K562 (cell line): Measurements from ENCODE around the gene MRPL2. TPM values are rescaled to one million over a fixed set of nuclear protein-coding genes. Genes with fewer than 3 reads are reported as not detected.

Source experiments
- ATF7 ChIP-seq: fragments of 450-650 bp; IDR thresholded peaks from 2 replicates; pipeline ENCODE4 v1.7.1; 2014; ENCODE audit warnings: mild to moderate bottlenecking, moderate library complexity
- CBFA2T2 ChIP-seq: fragments of 450-650 bp; conservative IDR thresholded peaks from 2 replicates; pipeline ENCODE4 v1.6.1; 2017; ENCODE audit warnings: mild to moderate bottlenecking
- DACH1 ChIP-seq: fragments of 450-650 bp; IDR thresholded peaks from 2 replicates; pipeline ENCODE4 v1.6.1; 2018; ENCODE audit not compliant: partially characterized antibody
- EWSR1 ChIP-seq: fragments of 450-650 bp; IDR thresholded peaks from 2 replicates; pipeline ENCODE4 v1.6.1; 2018; ENCODE audit warnings: borderline replicate concordance, mild to moderate bottlenecking, low read depth, moderate library complexity; ENCODE audit not compliant: partially characterized antibody
- GTF2E2 ChIP-seq: fragments of 200-800 bp; sonication (Bioruptor generic); IDR thresholded peaks from 2 replicates; pipeline ENCODE4 v1.6.1; 2016; ENCODE audit warnings: missing genetic modification characterization, missing compliant biosample characterization
- HLTF ChIP-seq: fragments of 450-650 bp; IDR thresholded peaks from 2 replicates; pipeline ENCODE4 v1.6.1; 2016
- JUN ChIP-seq, 2 experiments: sonication (generic) in 1 of 2; formaldehyde crosslinking in 1 of 2; IDR thresholded peaks; 2 replicates each; pipeline versions ENCODE4 v1.6.1 to v1.8.0; 2012 to 2022; ENCODE audit warnings: borderline replicate concordance in 2 of 2, mild to moderate bottlenecking in 2 of 2, improper control_type of control experiment in 1 of 2, low read depth in 1 of 2, low read length in 1 of 2, missing genetic modification reagents in 1 of 2
- KLF13 ChIP-seq: fragments of 450-650 bp; IDR thresholded peaks from 2 replicates; pipeline ENCODE4 v1.6.1; 2016; ENCODE audit warnings: missing genetic modification characterization, low read depth, mild to moderate bottlenecking, missing compliant biosample characterization, moderate library complexity, borderline replicate concordance
- MAFK ChIP-seq: IDR thresholded peaks from 2 replicates; pipeline ENCODE4 v1.6.1; 2011; ENCODE audit warnings: low read length, improper control_type of control experiment
- MCM2 ChIP-seq: fragments of 450-650 bp; IDR thresholded peaks from 2 replicates; pipeline ENCODE4 v1.6.1; 2017; ENCODE audit warnings: low read depth, mild to moderate bottlenecking
- MCM3 ChIP-seq: fragments of 450-650 bp; IDR thresholded peaks from 2 replicates; pipeline ENCODE4 v1.6.1; 2016
- MTA3 ChIP-seq: fragments of 450-650 bp; formaldehyde crosslinking; IDR thresholded peaks from 2 replicates; pipeline ENCODE4 v1.6.1; 2017; ENCODE audit warnings: mild to moderate bottlenecking, borderline replicate concordance
- NFE2 ChIP-seq: IDR thresholded peaks from 2 replicates; pipeline ENCODE4 v1.6.1; 2014; ENCODE audit warnings: antibody characterized with exemption, low read depth
- NR1H2 ChIP-seq: sonication (generic); formaldehyde crosslinking; IDR thresholded peaks from 2 replicates; pipeline ENCODE4 v1.4.0; 2020; ENCODE audit warnings: mild to moderate bottlenecking, missing genetic modification reagents
- ZNF140 ChIP-seq: fragments of 250-450 bp; sonication (Bioruptor Pico); IDR thresholded peaks from 2 replicates; pipeline ENCODE4 v1.8.0; 2021; ENCODE audit warnings: moderate library complexity, mild to moderate bottlenecking, inconsistent platforms
- ZNF507 ChIP-seq: conservative IDR thresholded peaks from 2 replicates; pipeline ENCODE4 v1.6.1; 2017; ENCODE audit warnings: missing genetic modification characterization, missing compliant biosample characterization
- polyA plus RNA-seq, 8 experiments: library from polyadenylated mRNA; depleted of rRNA in 4 of 8; stranded (reverse) in 5 of 8; unstranded in 3 of 8; fragments of >200 nt; fragmentation: Nextera tagmentation in 2 of 8; fragmentation: Illumina TruSeq in 1 of 8; extraction: Ambion mirVana in 2 of 8; extraction: Trizol in 1 of 8; gene quantifications; 2 replicates each; pipeline versions ENCODE4 v1.2.1 to v1.2.3, GENCODE V29; 2011 to 2014; ENCODE audit warnings: inconsistent platforms in 1 of 8, missing spikeins in 1 of 8
- total RNA-seq, 7 experiments: library from RNA; depleted of rRNA in 6 of 7; stranded (reverse); fragments of >200 nt in 6 of 7; fragmentation: Illumina TruSeq in 2 of 7; extraction: Trizol in 2 of 7; gene quantifications; 2 replicates each; pipeline versions ENCODE4 v1.2.1 to v1.2.3, GENCODE V29; 2011 to 2021; ENCODE audit warnings: low replicate concordance in 1 of 7
- TF ChIP-seq, protein P1 (sequence below): sonication (generic); formaldehyde crosslinking; IDR thresholded peaks from 2 replicates; pipeline ENCODE4 v1.8.0; 2022; ENCODE audit warnings: mild to moderate bottlenecking, missing genetic modification reagents
- TF ChIP-seq, protein P2 (sequence below), 3 experiments: IDR thresholded peaks in 2 of 3; conservative IDR thresholded peaks in 1 of 3; 2 replicates each; pipeline ENCODE4 v1.5.1; 2011 to 2012; ENCODE audit warnings: low read length in 3 of 3, mild to moderate bottlenecking in 3 of 3, control low read depth in 2 of 3, improper control_type of control experiment in 1 of 3, inconsistent platforms in 1 of 3, low read depth in 1 of 3, mixed read lengths in 1 of 3, moderate library complexity in 1 of 3; ENCODE audit not compliant: insufficient read depth in 2 of 3
- TF ChIP-seq, protein P3 (sequence below): fragments of 450-650 bp; IDR thresholded peaks from 2 replicates; pipeline ENCODE4 v1.6.1; 2016
- TF ChIP-seq, protein P4 (sequence below): sonication (generic); formaldehyde crosslinking; IDR thresholded peaks from 2 replicates; pipeline ENCODE4 v1.8.1; 2023; ENCODE audit warnings: mild to moderate bottlenecking, missing genetic modification reagents
- TF ChIP-seq, protein P5 (sequence below), 2 experiments: fragments of 450-650 bp in 1 of 2; sonication (generic) in 1 of 2; formaldehyde crosslinking in 1 of 2; IDR thresholded peaks in 1 of 2; conservative IDR thresholded peaks in 1 of 2; 2 replicates each; pipeline versions ENCODE4 v1.6.1 to v1.8.1; 2016 to 2023; ENCODE audit warnings: mild to moderate bottlenecking in 2 of 2, moderate library complexity in 2 of 2, inconsistent platforms in 1 of 2, missing genetic modification reagents in 1 of 2

MRPL2 gene
- total and polyA plus RNA-seq, 9 of the 15 experiments (the other 6 are each of a cell fraction or from before 2014, with no cell fraction given): 63.1 to 262 (median 121) TPM

DNA sequence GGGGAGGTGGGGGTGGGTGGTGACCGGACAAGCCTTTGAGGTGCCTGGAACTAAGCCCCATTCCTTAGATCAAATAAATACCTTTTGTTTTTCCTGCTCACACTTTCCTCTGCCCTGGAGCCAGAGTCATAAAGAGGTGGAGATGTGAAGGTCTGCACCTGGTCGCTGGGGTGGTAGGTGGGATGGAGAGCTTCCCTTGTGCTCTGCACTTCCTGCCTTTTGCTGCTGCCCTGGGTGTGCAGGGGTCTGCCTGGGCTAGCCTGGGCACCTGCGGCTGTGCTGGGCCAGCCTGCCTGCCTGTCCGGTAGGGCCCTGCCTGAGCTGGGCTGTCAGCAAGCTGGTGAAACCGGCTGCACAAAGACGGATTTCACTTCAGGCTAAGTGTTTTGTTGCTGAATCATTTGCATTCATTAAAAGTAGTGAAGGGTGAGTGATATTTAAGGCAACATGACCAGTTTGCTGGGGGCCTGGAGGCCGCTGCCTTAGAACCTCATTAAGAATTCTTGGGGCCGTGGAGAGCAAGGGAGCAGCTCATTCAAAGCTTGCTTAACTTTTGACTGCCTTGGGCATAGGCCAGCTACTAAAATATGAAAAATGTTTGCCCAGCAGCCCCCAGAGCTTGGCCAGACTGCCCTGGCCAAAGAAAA, 37.3 kb upstream of the MRPL2 start (continued):
- TF ChIP-seq, protein P1, sequence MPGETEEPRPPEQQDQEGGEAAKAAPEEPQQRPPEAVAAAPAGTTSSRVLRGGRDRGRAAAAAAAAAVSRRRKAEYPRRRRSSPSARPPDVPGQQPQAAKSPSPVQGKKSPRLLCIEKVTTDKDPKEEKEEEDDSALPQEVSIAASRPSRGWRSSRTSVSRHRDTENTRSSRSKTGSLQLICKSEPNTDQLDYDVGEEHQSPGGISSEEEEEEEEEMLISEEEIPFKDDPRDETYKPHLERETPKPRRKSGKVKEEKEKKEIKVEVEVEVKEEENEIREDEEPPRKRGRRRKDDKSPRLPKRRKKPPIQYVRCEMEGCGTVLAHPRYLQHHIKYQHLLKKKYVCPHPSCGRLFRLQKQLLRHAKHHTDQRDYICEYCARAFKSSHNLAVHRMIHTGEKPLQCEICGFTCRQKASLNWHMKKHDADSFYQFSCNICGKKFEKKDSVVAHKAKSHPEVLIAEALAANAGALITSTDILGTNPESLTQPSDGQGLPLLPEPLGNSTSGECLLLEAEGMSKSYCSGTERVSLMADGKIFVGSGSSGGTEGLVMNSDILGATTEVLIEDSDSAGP (CRISPR knock-in tag): peak; percentile 71
- TF ChIP-seq MTA3: no peak; the same call in 1 of the 2 replicates
- TF ChIP-seq NFE2: peak; percentile 89
- no peak for TF ChIP-seq NR1H2
- TF ChIP-seq DACH1: no peak
- no peak for TF ChIP-seq CBFA2T2
- TF ChIP-seq, protein P2, sequence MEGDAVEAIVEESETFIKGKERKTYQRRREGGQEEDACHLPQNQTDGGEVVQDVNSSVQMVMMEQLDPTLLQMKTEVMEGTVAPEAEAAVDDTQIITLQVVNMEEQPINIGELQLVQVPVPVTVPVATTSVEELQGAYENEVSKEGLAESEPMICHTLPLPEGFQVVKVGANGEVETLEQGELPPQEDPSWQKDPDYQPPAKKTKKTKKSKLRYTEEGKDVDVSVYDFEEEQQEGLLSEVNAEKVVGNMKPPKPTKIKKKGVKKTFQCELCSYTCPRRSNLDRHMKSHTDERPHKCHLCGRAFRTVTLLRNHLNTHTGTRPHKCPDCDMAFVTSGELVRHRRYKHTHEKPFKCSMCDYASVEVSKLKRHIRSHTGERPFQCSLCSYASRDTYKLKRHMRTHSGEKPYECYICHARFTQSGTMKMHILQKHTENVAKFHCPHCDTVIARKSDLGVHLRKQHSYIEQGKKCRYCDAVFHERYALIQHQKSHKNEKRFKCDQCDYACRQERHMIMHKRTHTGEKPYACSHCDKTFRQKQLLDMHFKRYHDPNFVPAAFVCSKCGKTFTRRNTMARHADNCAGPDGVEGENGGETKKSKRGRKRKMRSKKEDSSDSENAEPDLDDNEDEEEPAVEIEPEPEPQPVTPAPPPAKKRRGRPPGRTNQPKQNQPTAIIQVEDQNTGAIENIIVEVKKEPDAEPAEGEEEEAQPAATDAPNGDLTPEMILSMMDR (IDR thresholded peaks at IDR 0.05 in 2 of 3, conservative IDR thresholded peaks at IDR 0.05 in 1 of 3; ENCODE audit: insufficient read depth in 2 of 3, low read depth in 1 of 3, low read length in 3 of 3): no peak
- 0 out of 2 replicates have a peak, but pooled peaks have one; percentile 12 for TF ChIP-seq ATF7
- no peak for TF ChIP-seq MCM3
- no peak for TF ChIP-seq KLF13 (tag)
- no peak for TF ChIP-seq ZNF507 (tag)
- TF ChIP-seq MCM2: no peak
- no peak for TF ChIP-seq ZNF140 (CRISPR knock-in tag)
- TF ChIP-seq GTF2E2 (tag): no peak
- peak; percentile 52 for TF ChIP-seq MAFK
- no peak for TF ChIP-seq HLTF
- TF ChIP-seq, protein P3, sequence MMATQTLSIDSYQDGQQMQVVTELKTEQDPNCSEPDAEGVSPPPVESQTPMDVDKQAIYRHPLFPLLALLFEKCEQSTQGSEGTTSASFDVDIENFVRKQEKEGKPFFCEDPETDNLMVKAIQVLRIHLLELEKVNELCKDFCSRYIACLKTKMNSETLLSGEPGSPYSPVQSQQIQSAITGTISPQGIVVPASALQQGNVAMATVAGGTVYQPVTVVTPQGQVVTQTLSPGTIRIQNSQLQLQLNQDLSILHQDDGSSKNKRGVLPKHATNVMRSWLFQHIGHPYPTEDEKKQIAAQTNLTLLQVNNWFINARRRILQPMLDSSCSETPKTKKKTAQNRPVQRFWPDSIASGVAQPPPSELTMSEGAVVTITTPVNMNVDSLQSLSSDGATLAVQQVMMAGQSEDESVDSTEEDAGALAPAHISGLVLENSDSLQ: peak; percentile 27; the same call in 1 of the 2 replicates
- TF ChIP-seq JUN (IDR thresholded peaks at IDR 0.05; ENCODE audit: borderline replicate concordance, low read depth, low read length): no peak
- no peak for TF ChIP-seq JUN (CRISPR knock-in tag; IDR thresholded peaks at IDR 0.05; ENCODE audit: borderline replicate concordance)
- TF ChIP-seq, protein P4, sequence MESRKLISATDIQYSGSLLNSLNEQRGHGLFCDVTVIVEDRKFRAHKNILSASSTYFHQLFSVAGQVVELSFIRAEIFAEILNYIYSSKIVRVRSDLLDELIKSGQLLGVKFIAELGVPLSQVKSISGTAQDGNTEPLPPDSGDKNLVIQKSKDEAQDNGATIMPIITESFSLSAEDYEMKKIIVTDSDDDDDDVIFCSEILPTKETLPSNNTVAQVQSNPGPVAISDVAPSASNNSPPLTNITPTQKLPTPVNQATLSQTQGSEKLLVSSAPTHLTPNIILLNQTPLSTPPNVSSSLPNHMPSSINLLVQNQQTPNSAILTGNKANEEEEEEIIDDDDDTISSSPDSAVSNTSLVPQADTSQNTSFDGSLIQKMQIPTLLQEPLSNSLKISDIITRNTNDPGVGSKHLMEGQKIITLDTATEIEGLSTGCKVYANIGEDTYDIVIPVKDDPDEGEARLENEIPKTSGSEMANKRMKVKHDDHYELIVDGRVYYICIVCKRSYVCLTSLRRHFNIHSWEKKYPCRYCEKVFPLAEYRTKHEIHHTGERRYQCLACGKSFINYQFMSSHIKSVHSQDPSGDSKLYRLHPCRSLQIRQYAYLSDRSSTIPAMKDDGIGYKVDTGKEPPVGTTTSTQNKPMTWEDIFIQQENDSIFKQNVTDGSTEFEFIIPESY (CRISPR knock-in tag): no peak
- TF ChIP-seq, protein P5, sequence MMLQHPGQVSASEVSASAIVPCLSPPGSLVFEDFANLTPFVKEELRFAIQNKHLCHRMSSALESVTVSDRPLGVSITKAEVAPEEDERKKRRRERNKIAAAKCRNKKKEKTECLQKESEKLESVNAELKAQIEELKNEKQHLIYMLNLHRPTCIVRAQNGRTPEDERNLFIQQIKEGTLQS (IDR thresholded peaks at IDR 0.05): no peak
- TF ChIP-seq, protein P5 (CRISPR knock-in tag; conservative IDR thresholded peaks at IDR 0.05): no peak
- no peak for TF ChIP-seq EWSR1
